K562 (cell line): ENCODE results near the gene RNF13.

ENCODE experiments used
- SMARCA4 ChIP-seq: fragments of 450-650 bp; IDR thresholded peaks from 2 replicates; pipeline ENCODE4 v1.6.1; 2016
- USF2 ChIP-seq: sonication (generic); formaldehyde crosslinking; IDR thresholded peaks from 2 replicates; pipeline ENCODE4 v1.5.0; 2020; ENCODE audit warnings: missing genetic modification reagents
- ZBTB26 ChIP-seq: fragments of 450-650 bp; formaldehyde crosslinking; IDR thresholded peaks from 2 replicates; pipeline ENCODE4 v1.4.0; 2022; ENCODE audit warnings: missing genetic modification characterization
- ZNF592 ChIP-seq: fragments of 450-650 bp; IDR thresholded peaks from 2 replicates; pipeline ENCODE4 v1.6.1; 2017; ENCODE audit warnings: antibody characterized with exemption, mild to moderate bottlenecking

GRCh38 chr3:149790698-149791097 lies 22.3 kb upstream of the RNF13 start:
- TF ChIP-seq ZBTB26 (no peak), ZNF592 (no peak), SMARCA4 (no peak), USF2 (CRISPR knock-in tag) (no peak)
